ENCODE measurements around the gene BICD2.

- TF ChIP-seq HDAC2 (CRISPR knock-in tag; IDR thresholded peaks at IDR 0.05) (no peak), HMG20A (CRISPR knock-in tag; IDR thresholded peaks at IDR 0.05; ENCODE audit: borderline replicate concordance) (no peak), ELF3 (CRISPR knock-in tag; IDR thresholded peaks at IDR 0.05) (no peak), CTCF (CRISPR knock-in tag; IDR thresholded peaks at IDR 0.05) (no peak), TBX2 (CRISPR knock-in tag; IDR thresholded peaks at IDR 0.05; ENCODE audit: borderline replicate concordance) (no peak), MYC (CRISPR knock-in tag; IDR thresholded peaks at IDR 0.05; ENCODE audit: borderline replicate concordance) (no peak), HIVEP1 (CRISPR knock-in tag; IDR thresholded peaks at IDR 0.05) (no peak), NR2F1 (CRISPR knock-in tag; IDR thresholded peaks at IDR 0.05) (no peak)
These were observed 40.8 kb downstream of the BICD2 start for GRCh38 chr9:92723801-92724323.

Measured in HepG2 (cell line).